KMS-11 (cell line): Measurements from ENCODE around the gene CISD1.

Source experiments
- H2AFZ ChIP-seq: fragments of 200-600 bp; sonication (generic); 2 replicates; pipeline ENCODE4 v1.6.1; 2016; ENCODE audit warnings: antibody characterized with exemption, mixed run types, low read depth
- H3K27ac ChIP-seq: fragments of 200-600 bp; sonication (generic); 2 replicates; pipeline ENCODE4 v1.6.1; 2016; ENCODE audit warnings: mild to moderate bottlenecking, mixed run types
- H3K27me3 ChIP-seq: fragments of 200-600 bp; sonication (generic); 2 replicates; pipeline ENCODE4 v1.6.1; 2017; ENCODE audit warnings: mild to moderate bottlenecking, low read depth, mixed run types, moderate library complexity; ENCODE audit not compliant: insufficient read depth
- H3K36me3 ChIP-seq: fragments of 200-600 bp; sonication (generic); 2 replicates; pipeline ENCODE4 v1.6.1; 2017; ENCODE audit warnings: mild to moderate bottlenecking, mixed run types; ENCODE audit not compliant: insufficient read depth
- H3K4me1 ChIP-seq: fragments of 200-600 bp; sonication (generic); 2 replicates; pipeline ENCODE4 v1.6.1; 2016; ENCODE audit warnings: mild to moderate bottlenecking, low read depth, mixed run types; ENCODE audit not compliant: poor library complexity, severe bottlenecking
- H3K4me2 ChIP-seq: fragments of 200-600 bp; sonication (generic); 2 replicates; pipeline ENCODE4 v1.7.0; 2016; ENCODE audit warnings: mild to moderate bottlenecking, mixed run types
- H3K4me3 ChIP-seq: fragments of 200-600 bp; sonication (generic); IDR thresholded peaks from 2 replicates; pipeline ENCODE4 v1.6.1; 2017; ENCODE audit warnings: low read depth, low read length, mixed read lengths; ENCODE audit not compliant: insufficient read depth
- H3K79me2 ChIP-seq: fragments of 200-600 bp; sonication (generic); 2 replicates; pipeline ENCODE4 v1.6.1; 2016; ENCODE audit warnings: low read depth, mixed run types; ENCODE audit not compliant: insufficient read depth
- H3K9ac ChIP-seq: fragments of 200-600 bp; sonication (generic); 2 replicates; pipeline ENCODE4 v1.6.1; 2016; ENCODE audit warnings: mild to moderate bottlenecking, mixed run types
- H4K20me1 ChIP-seq: fragments of 200-600 bp; sonication (generic); 2 replicates; pipeline ENCODE4 v1.6.1; 2016; ENCODE audit warnings: mild to moderate bottlenecking, mixed run types; ENCODE audit not compliant: insufficient read depth
- TF ChIP-seq, protein P1 (sequence below): fragments of 200-600 bp; sonication (generic); conservative IDR thresholded peaks from 2 replicates; pipeline ENCODE4 v1.6.1; 2017; ENCODE audit warnings: low read depth, mild to moderate bottlenecking, antibody characterized with exemption, low read length, moderate library complexity, mixed read lengths

Gene CISD1

DNA sequence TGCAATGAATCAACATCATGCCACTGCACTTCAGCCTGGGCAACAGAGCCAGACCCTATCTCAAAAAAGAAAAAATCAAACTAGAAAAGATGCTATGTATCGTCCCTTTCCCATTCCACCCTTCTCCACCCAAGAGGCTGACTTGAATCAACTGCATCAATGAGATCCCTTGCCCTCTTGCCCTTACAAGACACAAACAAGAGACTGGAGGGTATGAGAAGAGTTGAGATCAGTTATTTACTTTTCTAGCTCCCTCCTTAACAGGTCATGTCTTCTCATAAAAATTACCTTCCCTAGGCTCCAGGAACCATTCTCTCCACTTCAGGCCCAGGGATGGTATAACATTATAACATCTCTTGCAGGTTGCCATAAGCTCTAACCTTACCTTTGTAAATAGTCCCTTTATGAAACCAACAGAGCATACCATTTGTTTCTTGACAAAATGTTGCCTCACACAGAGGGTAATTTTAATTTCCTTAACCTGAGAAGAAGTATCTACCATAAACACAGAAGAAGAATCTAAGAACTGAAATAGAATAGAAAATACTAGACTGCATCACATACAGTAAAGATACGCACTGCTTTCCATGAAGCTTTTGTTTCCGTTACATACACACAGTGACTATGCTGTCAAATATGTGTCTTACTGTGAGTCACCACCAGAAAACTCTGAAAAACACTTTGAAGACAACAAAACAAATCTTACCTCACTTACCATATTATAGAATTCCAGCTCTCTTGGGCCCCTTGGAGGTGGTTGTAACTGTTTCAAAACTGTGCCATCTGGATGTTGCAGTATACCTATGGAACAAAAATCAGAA is 31.7 kb upstream of the CISD1 start:
- TF ChIP-seq, protein P1, sequence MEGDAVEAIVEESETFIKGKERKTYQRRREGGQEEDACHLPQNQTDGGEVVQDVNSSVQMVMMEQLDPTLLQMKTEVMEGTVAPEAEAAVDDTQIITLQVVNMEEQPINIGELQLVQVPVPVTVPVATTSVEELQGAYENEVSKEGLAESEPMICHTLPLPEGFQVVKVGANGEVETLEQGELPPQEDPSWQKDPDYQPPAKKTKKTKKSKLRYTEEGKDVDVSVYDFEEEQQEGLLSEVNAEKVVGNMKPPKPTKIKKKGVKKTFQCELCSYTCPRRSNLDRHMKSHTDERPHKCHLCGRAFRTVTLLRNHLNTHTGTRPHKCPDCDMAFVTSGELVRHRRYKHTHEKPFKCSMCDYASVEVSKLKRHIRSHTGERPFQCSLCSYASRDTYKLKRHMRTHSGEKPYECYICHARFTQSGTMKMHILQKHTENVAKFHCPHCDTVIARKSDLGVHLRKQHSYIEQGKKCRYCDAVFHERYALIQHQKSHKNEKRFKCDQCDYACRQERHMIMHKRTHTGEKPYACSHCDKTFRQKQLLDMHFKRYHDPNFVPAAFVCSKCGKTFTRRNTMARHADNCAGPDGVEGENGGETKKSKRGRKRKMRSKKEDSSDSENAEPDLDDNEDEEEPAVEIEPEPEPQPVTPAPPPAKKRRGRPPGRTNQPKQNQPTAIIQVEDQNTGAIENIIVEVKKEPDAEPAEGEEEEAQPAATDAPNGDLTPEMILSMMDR = no peak
- Histone ChIP-seq H3K4me3 (no peak overlapping the region), H3K36me3 (no peaks in the 10 kb centered on the region), H3K27ac (no peak overlapping the region), H3K9ac (no peak overlapping the region), H3K4me1 (peaks cover 6% of the 10 kb centered on the region), H4K20me1 (no peaks in the 10 kb centered on the region), H2AFZ (no peak overlapping the region), H3K27me3 (no peaks in the 10 kb centered on the region), H3K4me2 (no peak overlapping the region), H3K79me2 (no peaks in the 10 kb centered on the region; the same call in 1 of the 2 replicates)

DNA sequence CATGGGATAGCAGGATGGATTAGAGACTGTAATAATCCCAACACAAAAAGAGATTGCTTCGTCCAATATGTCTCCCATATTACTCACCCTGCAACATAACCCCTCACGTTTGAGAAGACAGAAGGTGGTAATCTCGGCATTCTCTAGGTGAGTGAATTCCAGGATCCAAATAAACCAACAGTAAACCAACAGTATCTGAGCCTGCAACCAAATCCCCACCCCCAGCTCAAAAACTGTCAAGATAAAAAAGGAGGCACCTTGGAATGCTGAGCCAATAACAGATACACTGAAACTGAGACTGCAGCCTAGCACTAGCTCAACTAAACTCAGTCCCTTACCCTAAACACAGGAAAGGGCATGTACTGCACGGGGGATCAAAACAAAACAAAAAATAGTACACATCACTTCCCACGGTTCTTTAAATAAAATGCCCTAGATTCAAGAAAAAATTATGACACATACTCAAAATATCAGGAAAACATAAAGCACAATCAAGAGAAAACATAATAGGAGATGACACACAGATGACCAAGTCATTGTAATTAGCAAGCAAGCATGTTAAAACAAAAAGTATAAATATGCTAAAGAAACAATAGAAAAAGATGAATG is 29.3 kb upstream of the CISD1 start:
- H3K27me3 ChIP-seq = no peaks in the 10 kb centered on the region
- no peak overlapping the region for H3K27ac ChIP-seq
- no peaks in the 10 kb centered on the region for H4K20me1 ChIP-seq
- H3K4me3 ChIP-seq = no peak overlapping the region
- H3K79me2 ChIP-seq = no peaks in the 10 kb centered on the region; the same call in 1 of the 2 replicates
- TF ChIP-seq, protein P1 = no peak
- H3K9ac ChIP-seq = no peak overlapping the region
- no peak overlapping the region for H3K4me2 ChIP-seq
- no peaks in the 10 kb centered on the region for H3K36me3 ChIP-seq
- no peak overlapping the region for H2AFZ ChIP-seq
- peaks cover 6% of the 10 kb centered on the region for H3K4me1 ChIP-seq

DNA sequence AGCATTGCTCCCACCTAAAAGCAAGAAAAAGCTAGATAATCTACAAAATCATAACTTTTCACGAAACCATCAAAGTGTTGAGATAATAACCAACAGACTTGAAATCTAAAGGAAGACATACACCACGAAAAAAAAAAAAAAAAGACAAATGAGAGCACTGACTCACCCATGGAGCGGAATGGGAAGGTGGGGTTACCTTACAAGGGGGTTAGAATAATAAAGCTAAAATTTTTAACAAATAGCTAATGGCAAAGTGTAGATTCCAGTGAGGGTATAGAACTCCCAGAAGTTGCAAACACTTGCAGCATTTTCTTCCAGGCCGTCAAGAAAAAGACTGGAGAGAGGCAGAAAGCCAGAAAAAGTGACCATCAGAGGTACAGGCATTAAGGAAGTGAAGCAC is 28.4 kb upstream of the CISD1 start:
- H4K20me1 ChIP-seq = no peaks in the 10 kb centered on the region
- no peaks in the 10 kb centered on the region; the same call in 1 of the 2 replicates for H3K79me2 ChIP-seq
- peaks cover 6% of the 10 kb centered on the region for H3K4me1 ChIP-seq
- H3K4me2 ChIP-seq = no peak overlapping the region
- no peak overlapping the region for H2AFZ ChIP-seq
- TF ChIP-seq, protein P1 = no peak
- H3K36me3 ChIP-seq = no peaks in the 10 kb centered on the region
- H3K27ac ChIP-seq = no peak overlapping the region
- no peaks in the 10 kb centered on the region for H3K27me3 ChIP-seq
- no peak overlapping the region for H3K4me3 ChIP-seq
- H3K9ac ChIP-seq = no peak overlapping the region

DNA sequence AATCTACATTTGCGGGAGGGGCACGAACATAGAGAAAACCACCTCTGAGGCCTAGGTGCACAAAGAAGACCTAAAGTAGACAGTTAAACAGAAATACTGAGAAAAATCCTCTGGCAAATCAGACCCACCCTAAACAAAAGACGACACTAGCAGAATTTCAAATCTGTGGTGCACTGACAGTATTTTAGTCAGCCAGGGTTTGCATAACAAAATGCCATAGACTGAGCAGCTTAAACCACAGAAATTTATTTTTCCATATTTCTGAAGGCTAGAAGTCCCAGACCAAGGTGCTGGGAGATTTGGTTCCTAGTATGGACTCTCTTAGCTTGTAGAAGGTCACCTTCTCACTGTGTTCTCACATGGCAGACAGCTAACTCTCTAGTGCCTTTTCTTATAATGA is 27.6 kb upstream of the CISD1 start:
- Histone ChIP-seq H3K27me3 (no peaks in the 10 kb centered on the region), H3K4me3 (no peak overlapping the region), H4K20me1 (no peaks in the 10 kb centered on the region), H3K9ac (no peak overlapping the region), H3K4me2 (no peak overlapping the region), H3K79me2 (no peaks in the 10 kb centered on the region; the same call in 1 of the 2 replicates), H2AFZ (no peak overlapping the region), H3K36me3 (no peaks in the 10 kb centered on the region), H3K4me1 (peaks cover 6% of the 10 kb centered on the region), H3K27ac (no peak overlapping the region)
- TF ChIP-seq, protein P1 = no peak
